ENCODE data around the gene PON3.

DNA sequence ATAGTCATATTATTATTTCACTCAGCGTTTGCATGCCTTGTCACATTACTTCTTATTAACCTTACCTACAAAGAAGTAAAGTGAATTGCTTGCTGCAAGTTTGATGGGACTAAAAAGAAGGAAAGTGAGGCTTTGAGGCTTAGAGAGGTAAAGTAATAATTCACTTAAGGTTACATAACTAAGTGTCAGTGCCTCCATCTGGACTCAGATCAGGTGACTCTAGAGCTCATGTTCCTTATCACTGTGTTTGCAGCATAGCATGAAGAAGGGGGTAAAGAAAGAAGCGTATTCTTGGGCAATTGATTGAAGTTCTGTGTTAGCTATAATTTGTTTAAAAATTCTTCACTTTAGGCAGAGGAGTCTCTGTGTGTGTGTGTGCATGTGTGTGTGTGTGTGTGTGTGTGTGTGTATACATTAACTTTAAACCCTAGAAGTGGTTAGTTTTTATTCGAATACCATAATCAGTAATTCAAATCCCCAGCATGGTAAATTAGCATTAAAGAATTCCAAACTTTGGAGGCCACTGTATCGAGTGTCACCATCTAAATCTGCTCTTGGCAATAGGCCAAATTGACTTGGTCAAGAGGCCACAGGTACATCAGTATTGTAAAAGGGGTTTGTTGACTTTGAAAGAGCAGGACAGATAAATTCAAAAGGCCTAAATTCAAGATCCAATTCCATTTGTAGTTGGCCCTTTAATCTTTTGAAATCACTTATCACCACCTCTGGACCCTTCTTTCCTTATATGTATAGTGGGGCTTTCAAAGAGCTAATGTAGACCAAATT, 2.2 kb upstream of the PON3 start:
- TF ChIP-seq, protein P1, sequence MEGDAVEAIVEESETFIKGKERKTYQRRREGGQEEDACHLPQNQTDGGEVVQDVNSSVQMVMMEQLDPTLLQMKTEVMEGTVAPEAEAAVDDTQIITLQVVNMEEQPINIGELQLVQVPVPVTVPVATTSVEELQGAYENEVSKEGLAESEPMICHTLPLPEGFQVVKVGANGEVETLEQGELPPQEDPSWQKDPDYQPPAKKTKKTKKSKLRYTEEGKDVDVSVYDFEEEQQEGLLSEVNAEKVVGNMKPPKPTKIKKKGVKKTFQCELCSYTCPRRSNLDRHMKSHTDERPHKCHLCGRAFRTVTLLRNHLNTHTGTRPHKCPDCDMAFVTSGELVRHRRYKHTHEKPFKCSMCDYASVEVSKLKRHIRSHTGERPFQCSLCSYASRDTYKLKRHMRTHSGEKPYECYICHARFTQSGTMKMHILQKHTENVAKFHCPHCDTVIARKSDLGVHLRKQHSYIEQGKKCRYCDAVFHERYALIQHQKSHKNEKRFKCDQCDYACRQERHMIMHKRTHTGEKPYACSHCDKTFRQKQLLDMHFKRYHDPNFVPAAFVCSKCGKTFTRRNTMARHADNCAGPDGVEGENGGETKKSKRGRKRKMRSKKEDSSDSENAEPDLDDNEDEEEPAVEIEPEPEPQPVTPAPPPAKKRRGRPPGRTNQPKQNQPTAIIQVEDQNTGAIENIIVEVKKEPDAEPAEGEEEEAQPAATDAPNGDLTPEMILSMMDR (conservative IDR thresholded peaks at IDR 0.05; ENCODE audit: low read depth in 2 of 2): no peak
- TF ChIP-seq EZH2 (IDR thresholded peaks at IDR 0.05; ENCODE audit: low read depth, unreplicated experiment) (no peak), POLR2AphosphoS5 (IDR thresholded peaks at IDR 0.05; ENCODE audit: low read depth) (no peak)
- TF ChIP-seq, protein P2, sequence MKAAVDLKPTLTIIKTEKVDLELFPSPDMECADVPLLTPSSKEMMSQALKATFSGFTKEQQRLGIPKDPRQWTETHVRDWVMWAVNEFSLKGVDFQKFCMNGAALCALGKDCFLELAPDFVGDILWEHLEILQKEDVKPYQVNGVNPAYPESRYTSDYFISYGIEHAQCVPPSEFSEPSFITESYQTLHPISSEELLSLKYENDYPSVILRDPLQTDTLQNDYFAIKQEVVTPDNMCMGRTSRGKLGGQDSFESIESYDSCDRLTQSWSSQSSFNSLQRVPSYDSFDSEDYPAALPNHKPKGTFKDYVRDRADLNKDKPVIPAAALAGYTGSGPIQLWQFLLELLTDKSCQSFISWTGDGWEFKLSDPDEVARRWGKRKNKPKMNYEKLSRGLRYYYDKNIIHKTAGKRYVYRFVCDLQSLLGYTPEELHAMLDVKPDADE (IDR thresholded peaks at IDR 0.05): no peak
- TF ChIP-seq, protein P3, sequence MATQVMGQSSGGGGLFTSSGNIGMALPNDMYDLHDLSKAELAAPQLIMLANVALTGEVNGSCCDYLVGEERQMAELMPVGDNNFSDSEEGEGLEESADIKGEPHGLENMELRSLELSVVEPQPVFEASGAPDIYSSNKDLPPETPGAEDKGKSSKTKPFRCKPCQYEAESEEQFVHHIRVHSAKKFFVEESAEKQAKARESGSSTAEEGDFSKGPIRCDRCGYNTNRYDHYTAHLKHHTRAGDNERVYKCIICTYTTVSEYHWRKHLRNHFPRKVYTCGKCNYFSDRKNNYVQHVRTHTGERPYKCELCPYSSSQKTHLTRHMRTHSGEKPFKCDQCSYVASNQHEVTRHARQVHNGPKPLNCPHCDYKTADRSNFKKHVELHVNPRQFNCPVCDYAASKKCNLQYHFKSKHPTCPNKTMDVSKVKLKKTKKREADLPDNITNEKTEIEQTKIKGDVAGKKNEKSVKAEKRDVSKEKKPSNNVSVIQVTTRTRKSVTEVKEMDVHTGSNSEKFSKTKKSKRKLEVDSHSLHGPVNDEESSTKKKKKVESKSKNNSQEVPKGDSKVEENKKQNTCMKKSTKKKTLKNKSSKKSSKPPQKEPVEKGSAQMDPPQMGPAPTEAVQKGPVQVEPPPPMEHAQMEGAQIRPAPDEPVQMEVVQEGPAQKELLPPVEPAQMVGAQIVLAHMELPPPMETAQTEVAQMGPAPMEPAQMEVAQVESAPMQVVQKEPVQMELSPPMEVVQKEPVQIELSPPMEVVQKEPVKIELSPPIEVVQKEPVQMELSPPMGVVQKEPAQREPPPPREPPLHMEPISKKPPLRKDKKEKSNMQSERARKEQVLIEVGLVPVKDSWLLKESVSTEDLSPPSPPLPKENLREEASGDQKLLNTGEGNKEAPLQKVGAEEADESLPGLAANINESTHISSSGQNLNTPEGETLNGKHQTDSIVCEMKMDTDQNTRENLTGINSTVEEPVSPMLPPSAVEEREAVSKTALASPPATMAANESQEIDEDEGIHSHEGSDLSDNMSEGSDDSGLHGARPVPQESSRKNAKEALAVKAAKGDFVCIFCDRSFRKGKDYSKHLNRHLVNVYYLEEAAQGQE (IDR thresholded peaks at IDR 0.05; ENCODE audit: unreplicated experiment): no peak
